Endothelial cell of umbilical vein (primary cell): ENCODE measurements around the gene LYSMD4. TPM values are rescaled to one million over a fixed set of nuclear protein-coding genes. Genes with fewer than 3 reads are reported as not detected.

Experiments
- BruUV-seq: library from RNA; stranded (reverse); fragments of 400-500 nt; replicated peaks from 2 replicates; lab custom pipeline; 2021; lab: Mats Ljungman, UMichigan
- CTCF ChIA-PET: fragments of 300-600, 350-600 bp; sonication (Branson Sonifier 250); formaldehyde crosslinking; loops from one replicate; lab custom pipeline; 2021; ENCODE audit warnings: antibody characterized with exemption, inconsistent platforms; lab: Charles Lee
- POLR2A ChIA-PET: fragments of 300-600, 350-600 bp; sonication (Branson Sonifier 250); formaldehyde crosslinking; loops from one replicate; lab custom pipeline; 2021; ENCODE audit warnings: antibody characterized with exemption, inconsistent platforms; lab: Charles Lee
- DNase-seq: peaks from one replicate; pipeline ENCODE4 v3.0.0-alpha.2; 2011; ENCODE audit warnings: low read depth, low spot score
- FAIRE-seq: peaks from 2 replicates; lab custom pipeline; 2011; peaks lifted over from hg19 to GRCh38; lab: Jason Lieb, UNC
- H2AFZ ChIP-seq: 2 replicates; pipeline ENCODE4 v1.6.0; 2012; ENCODE audit warnings: low read depth, low read length, control low read depth, inconsistent platforms
- H3K27ac ChIP-seq: 2 replicates; pipeline ENCODE4 v1.5.1; 2011; ENCODE audit warnings: low read depth, mild to moderate bottlenecking, control low read depth, low read length, moderate library complexity; ENCODE audit not compliant: insufficient read depth
- H3K27me3 ChIP-seq, 2 experiments: 2 replicates each; pipeline versions ENCODE4 v1.6.0 to v1.6.1; 2011; ENCODE audit warnings: low read length in 2 of 2, mixed read lengths in 1 of 2; ENCODE audit not compliant: control insufficient read depth in 2 of 2, insufficient read depth in 2 of 2
- H3K36me3 ChIP-seq, 2 experiments: 2 replicates in 1 of 2; 3 replicates in 1 of 2; pipeline ENCODE4 v1.5.1; 2011; ENCODE audit warnings: low read length in 2 of 2, mild to moderate bottlenecking in 1 of 2, moderate library complexity in 1 of 2; ENCODE audit not compliant: control insufficient read depth in 2 of 2, insufficient read depth in 2 of 2; ENCODE audit errors: extremely low read depth in 1 of 2
- H3K4me1 ChIP-seq: 3 replicates; pipeline ENCODE4 v1.5.1; 2011; ENCODE audit warnings: mild to moderate bottlenecking, low read length; ENCODE audit not compliant: control insufficient read depth, insufficient read depth; ENCODE audit errors: extremely low read depth
- H3K4me2 ChIP-seq: 2 replicates; pipeline ENCODE4 v1.6.1; 2011; ENCODE audit warnings: low read length, control low read depth, mixed read lengths; ENCODE audit not compliant: insufficient read depth
- H3K4me3 ChIP-seq, 3 experiments: fragments of 200-600 bp in 1 of 3; sonication (generic), shearing (Covaris generic) in 1 of 3; replicated peaks in 1 of 3; 2 replicates each; pipeline ENCODE4 v1.5.1; 2011 to 2016; ENCODE audit warnings: control low read depth in 3 of 3, low read length in 3 of 3, mild to moderate bottlenecking in 2 of 3, inconsistent platforms in 1 of 3, low read depth in 1 of 3, moderate library complexity in 1 of 3; ENCODE audit not compliant: insufficient read depth in 1 of 3
- H3K79me2 ChIP-seq: 2 replicates; pipeline ENCODE4 v1.6.0; 2012; ENCODE audit warnings: low read length, inconsistent platforms; ENCODE audit not compliant: control insufficient read depth, insufficient read depth
- H3K9ac ChIP-seq: replicated peaks from 2 replicates; pipeline ENCODE3; 2011; ENCODE audit warnings: low read length, control low read depth; ENCODE audit not compliant: insufficient read depth; ENCODE audit errors: extremely low read depth
- H3K9me1 ChIP-seq: replicated peaks from 3 replicates; pipeline ENCODE4 v1.6.0; 2011; ENCODE audit warnings: mild to moderate bottlenecking, low read length; ENCODE audit not compliant: control insufficient read depth, insufficient read depth; ENCODE audit errors: extremely low read depth
- H3K9me3 ChIP-seq: replicated peaks from 2 replicates; pipeline ENCODE4 v1.5.1; 2012; ENCODE audit warnings: low read length, inconsistent platforms; ENCODE audit not compliant: control insufficient read depth, insufficient read depth
- H4K20me1 ChIP-seq: replicated peaks from 2 replicates; pipeline ENCODE3; 2011; ENCODE audit warnings: mild to moderate bottlenecking, low read length; ENCODE audit not compliant: control insufficient read depth, insufficient read depth; ENCODE audit errors: extremely low read depth
- CTCF ChIP-seq, 2 donors: IDR thresholded peaks; 1 replicate in 1 of 2; 2 replicates in 1 of 2; pipeline ENCODE4 v1.5.1; 2011; ENCODE audit warnings: low read length in 2 of 2, mild to moderate bottlenecking in 2 of 2, moderate library complexity in 2 of 2, control low read depth in 1 of 2, inconsistent platforms in 1 of 2, low read depth in 1 of 2; ENCODE audit not compliant: insufficient read depth in 1 of 2; ENCODE audit errors: extremely low read depth in 1 of 2
- EZH2 ChIP-seq: IDR thresholded peaks from 2 replicates; pipeline ENCODE4 v1.6.1; 2012; ENCODE audit warnings: borderline replicate concordance, low read depth, mild to moderate bottlenecking, moderate library complexity, low read length, inconsistent platforms; ENCODE audit not compliant: severe bottlenecking
- FOS ChIP-seq: IDR thresholded peaks from 2 replicates; pipeline ENCODE4 v1.6.1; 2011; ENCODE audit warnings: mild to moderate bottlenecking, low read length, moderate library complexity, borderline replicate concordance; ENCODE audit not compliant: insufficient read depth
- GATA2 ChIP-seq: IDR thresholded peaks from 2 replicates; pipeline ENCODE4 v1.7.0; 2011; ENCODE audit warnings: low read depth, mild to moderate bottlenecking, moderate library complexity, mixed read lengths, low read length; ENCODE audit not compliant: insufficient read length, insufficient read depth
- JUN ChIP-seq: IDR thresholded peaks from 2 replicates; pipeline ENCODE4 v1.6.1; 2011; ENCODE audit warnings: borderline replicate concordance, low read depth; ENCODE audit not compliant: insufficient read length, insufficient read depth
- MYC ChIP-seq: IDR thresholded peaks from one replicate; pipeline ENCODE4 v1.6.1; 2011; ENCODE audit warnings: mild to moderate bottlenecking, low read depth, low read length
- POLR2A ChIP-seq: IDR thresholded peaks from 2 replicates; pipeline ENCODE4 v1.6.1; 2012; ENCODE audit warnings: low read depth, mild to moderate bottlenecking, control low read depth, low read length
- POLR2AphosphoS5 ChIP-seq: IDR thresholded peaks from 2 replicates; pipeline ENCODE4 v1.6.1; 2012; ENCODE audit warnings: low read depth, mild to moderate bottlenecking, control low read depth, low read length, moderate library complexity; ENCODE audit not compliant: insufficient read depth
- dilution Hi-C: fragments of 300-500 bp; cut with MboI; formaldehyde crosslinking; loops from one replicate; pipeline ENCODE4 v1.15.0; 2019; ENCODE audit warnings: low sequenced_read_pairs; ENCODE audit not compliant: extremely low pct_ligation_motif_present
- intact Hi-C: fragments of 100-400 bp; cut with micrococcal nuclease; formaldehyde crosslinking; loops from one replicate; pipeline ENCODE4 v1.10.0; 2022
- polyA plus RNA-seq, 4 experiments: library from polyadenylated mRNA; depleted of rRNA in 3 of 4; stranded (reverse) in 3 of 4; unstranded in 1 of 4; fragments of >200 nt; gene quantifications; 2 replicates each; pipeline versions ENCODE4 v1.2.1 to v1.2.3, GENCODE V29; 2011 to 2012; ENCODE audit warnings: missing spikeins in 1 of 4
- total RNA-seq: library from RNA; stranded (reverse); gene quantifications from 2 replicates; pipeline ENCODE4 v1.2.3, GENCODE V29; 2021
- TF ChIP-seq, protein P1 (sequence below): IDR thresholded peaks from 2 replicates; pipeline ENCODE4 v1.6.1; 2011; ENCODE audit not compliant: insufficient read depth, insufficient read length

Gene LYSMD4
- total and polyA plus RNA-seq, 2 donors (not counting 3 experiments of a cell fraction or from before 2014, with no cell fraction given), result 7.0 to 7.1 TPM

- no peak overlapping the region for H3K4me2 ChIP-seq
- no TSS peak for BruUV-seq
- H3K9me3 ChIP-seq, result no peaks in the 10 kb centered on the region
- H4K20me1 ChIP-seq, result no peaks in the 10 kb centered on the region
- FAIRE-seq (no peak), DNase-seq (no peak)
- peaks cover 3% of the 10 kb centered on the region for H3K4me1 ChIP-seq
- TF ChIP-seq FOS (no peak), POLR2A (no peak), CTCF (IDR thresholded peaks at IDR 0.05; ENCODE audit: extremely low read depth in 1 of 2, insufficient read depth in 1 of 2, low read depth in 1 of 2, low read length in 2 of 2) (no peak), EZH2 (no peak), POLR2AphosphoS5 (no peak), JUN (no peak), GATA2 (no peak), MYC (no peak)
- TF ChIP-seq, protein P1, sequence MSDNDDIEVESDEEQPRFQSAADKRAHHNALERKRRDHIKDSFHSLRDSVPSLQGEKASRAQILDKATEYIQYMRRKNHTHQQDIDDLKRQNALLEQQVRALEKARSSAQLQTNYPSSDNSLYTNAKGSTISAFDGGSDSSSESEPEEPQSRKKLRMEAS, result no peak
- no peak overlapping the region for H3K27ac ChIP-seq
- dilution Hi-C loops (no loop called here), intact Hi-C loops (no loop called here)
- H3K36me3 ChIP-seq, result no peaks in the 10 kb centered on the region
- H2AFZ ChIP-seq, result no peak overlapping the region
- H3K9ac ChIP-seq, result no peak overlapping the region
- H3K79me2 ChIP-seq, result no peaks in the 10 kb centered on the region
- ChIA-PET CTCF (interaction anchor here (6.6 to 6.8 kb wide), 2 partner anchors 23 to 454 kb away, joined by 64 to 71 read pairs; no protein-coding TSS in a partner anchor), POLR2A (no interaction called here)
- H3K9me1 ChIP-seq, result no peaks in the 10 kb centered on the region
- no peak overlapping the region for H3K4me3 ChIP-seq
- H3K27me3 ChIP-seq, result no peaks in the 10 kb centered on the region
Observed at GRCh38 chr15:99727330-99727729, 5.9 kb downstream of the LYSMD4 start.
